ENCODE measurements around the gene SBF2. TPM values are rescaled to one million over a fixed set of nuclear protein-coding genes. Genes with fewer than 3 reads are reported as not detected.

The SBF2 gene
- total and polyA plus RNA-seq, 2 of the 13 experiments (the other 11 are each of a cell fraction or from before 2014, with no cell fraction given): 24.0 to 45.8 TPM

- TF ChIP-seq TSC22D2 (CRISPR knock-in tag; IDR thresholded peaks at IDR 0.05; ENCODE audit: borderline replicate concordance) (no peak), REPIN1 (CRISPR knock-in tag; IDR thresholded peaks at IDR 0.05; ENCODE audit: borderline replicate concordance, low read depth) (peak; percentile 84), ZNF850 (CRISPR knock-in tag; conservative IDR thresholded peaks at IDR 0.05) (peak; percentile 99), RXRB (CRISPR knock-in tag; IDR thresholded peaks at IDR 0.05; ENCODE audit: borderline replicate concordance) (peak; percentile 90), ZNF335 (CRISPR knock-in tag; IDR thresholded peaks at IDR 0.05) (peak; percentile 79), ZMAT3 (CRISPR knock-in tag; conservative IDR thresholded peaks at IDR 0.05) (peak; percentile 86), ZNF460 (CRISPR knock-in tag; IDR thresholded peaks at IDR 0.05; ENCODE audit: borderline replicate concordance) (no peak; the same call in 1 of the 2 replicates), ZNF430 (CRISPR knock-in tag; IDR thresholded peaks at IDR 0.05) (peak; percentile 86), THRA (CRISPR knock-in tag; IDR thresholded peaks at IDR 0.05; ENCODE audit: borderline replicate concordance) (peak; percentile 83; the same call in 1 of the 2 replicates), TOE1 (CRISPR knock-in tag; IDR thresholded peaks at IDR 0.05) (no peak), ZIK1 (CRISPR knock-in tag; IDR thresholded peaks at IDR 0.05; ENCODE audit: borderline replicate concordance, low read depth) (peak; percentile 35; the same call in 1 of the 2 replicates)
- TF ChIP-seq, protein P1, sequence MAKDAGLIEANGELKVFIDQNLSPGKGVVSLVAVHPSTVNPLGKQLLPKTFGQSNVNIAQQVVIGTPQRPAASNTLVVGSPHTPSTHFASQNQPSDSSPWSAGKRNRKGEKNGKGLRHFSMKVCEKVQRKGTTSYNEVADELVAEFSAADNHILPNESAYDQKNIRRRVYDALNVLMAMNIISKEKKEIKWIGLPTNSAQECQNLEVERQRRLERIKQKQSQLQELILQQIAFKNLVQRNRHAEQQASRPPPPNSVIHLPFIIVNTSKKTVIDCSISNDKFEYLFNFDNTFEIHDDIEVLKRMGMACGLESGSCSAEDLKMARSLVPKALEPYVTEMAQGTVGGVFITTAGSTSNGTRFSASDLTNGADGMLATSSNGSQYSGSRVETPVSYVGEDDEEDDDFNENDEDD (CRISPR knock-in tag; IDR thresholded peaks at IDR 0.05; ENCODE audit: borderline replicate concordance): peak; percentile 58; the same call in 1 of the 2 replicates
- TF ChIP-seq, protein P2, sequence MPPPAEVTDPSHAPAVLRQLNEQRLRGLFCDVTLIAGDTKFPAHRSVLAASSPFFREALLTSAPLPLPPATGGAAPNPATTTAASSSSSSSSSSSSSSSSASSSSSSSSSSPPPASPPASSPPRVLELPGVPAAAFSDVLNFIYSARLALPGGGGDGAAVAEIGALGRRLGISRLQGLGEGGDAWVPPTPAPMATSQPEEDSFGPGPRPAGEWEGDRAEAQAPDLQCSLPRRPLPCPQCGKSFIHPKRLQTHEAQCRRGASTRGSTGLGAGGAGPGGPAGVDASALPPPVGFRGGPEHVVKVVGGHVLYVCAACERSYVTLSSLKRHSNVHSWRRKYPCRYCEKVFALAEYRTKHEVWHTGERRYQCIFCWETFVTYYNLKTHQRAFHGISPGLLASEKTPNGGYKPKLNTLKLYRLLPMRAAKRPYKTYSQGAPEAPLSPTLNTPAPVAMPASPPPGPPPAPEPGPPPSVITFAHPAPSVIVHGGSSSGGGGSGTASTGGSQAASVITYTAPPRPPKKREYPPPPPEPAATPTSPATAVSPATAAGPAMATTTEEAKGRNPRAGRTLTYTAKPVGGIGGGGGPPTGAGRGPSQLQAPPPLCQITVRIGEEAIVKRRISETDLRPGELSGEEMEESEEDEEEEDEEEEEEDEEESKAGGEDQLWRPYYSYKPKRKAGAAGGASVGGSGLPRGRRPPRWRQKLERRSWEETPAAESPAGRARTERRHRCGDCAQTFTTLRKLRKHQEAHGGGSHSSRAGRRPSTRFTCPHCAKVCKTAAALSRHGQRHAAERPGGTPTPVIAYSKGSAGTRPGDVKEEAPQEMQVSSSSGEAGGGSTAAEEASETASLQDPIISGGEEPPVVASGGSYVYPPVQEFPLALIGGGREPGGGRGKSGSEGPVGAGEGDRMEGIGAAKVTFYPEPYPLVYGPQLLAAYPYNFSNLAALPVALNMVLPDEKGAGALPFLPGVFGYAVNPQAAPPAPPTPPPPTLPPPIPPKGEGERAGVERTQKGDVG (CRISPR knock-in tag; IDR thresholded peaks at IDR 0.05; ENCODE audit: borderline replicate concordance): peak; percentile 81; the same call in 1 of the 2 replicates
- TF ChIP-seq, protein P3, sequence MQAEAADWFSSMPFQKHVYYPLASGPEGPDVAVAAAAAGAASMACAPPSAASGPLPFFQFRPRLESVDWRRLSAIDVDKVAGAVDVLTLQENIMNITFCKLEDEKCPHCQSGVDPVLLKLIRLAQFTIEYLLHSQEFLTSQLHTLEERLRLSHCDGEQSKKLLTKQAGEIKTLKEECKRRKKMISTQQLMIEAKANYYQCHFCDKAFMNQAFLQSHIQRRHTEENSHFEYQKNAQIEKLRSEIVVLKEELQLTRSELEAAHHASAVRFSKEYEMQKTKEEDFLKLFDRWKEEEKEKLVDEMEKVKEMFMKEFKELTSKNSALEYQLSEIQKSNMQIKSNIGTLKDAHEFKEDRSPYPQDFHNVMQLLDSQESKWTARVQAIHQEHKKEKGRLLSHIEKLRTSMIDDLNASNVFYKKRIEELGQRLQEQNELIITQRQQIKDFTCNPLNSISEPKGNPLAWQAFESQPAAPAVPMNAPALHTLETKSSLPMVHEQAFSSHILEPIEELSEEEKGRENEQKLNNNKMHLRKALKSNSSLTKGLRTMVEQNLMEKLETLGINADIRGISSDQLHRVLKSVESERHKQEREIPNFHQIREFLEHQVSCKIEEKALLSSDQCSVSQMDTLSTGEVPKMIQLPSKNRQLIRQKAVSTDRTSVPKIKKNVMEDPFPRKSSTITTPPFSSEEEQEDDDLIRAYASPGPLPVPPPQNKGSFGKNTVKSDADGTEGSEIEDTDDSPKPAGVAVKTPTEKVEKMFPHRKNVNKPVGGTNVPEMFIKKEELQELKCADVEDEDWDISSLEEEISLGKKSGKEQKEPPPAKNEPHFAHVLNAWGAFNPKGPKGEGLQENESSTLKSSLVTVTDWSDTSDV (CRISPR knock-in tag; IDR thresholded peaks at IDR 0.05): peak; percentile 21; the same call in 1 of the 2 replicates
- TF ChIP-seq, protein P4, sequence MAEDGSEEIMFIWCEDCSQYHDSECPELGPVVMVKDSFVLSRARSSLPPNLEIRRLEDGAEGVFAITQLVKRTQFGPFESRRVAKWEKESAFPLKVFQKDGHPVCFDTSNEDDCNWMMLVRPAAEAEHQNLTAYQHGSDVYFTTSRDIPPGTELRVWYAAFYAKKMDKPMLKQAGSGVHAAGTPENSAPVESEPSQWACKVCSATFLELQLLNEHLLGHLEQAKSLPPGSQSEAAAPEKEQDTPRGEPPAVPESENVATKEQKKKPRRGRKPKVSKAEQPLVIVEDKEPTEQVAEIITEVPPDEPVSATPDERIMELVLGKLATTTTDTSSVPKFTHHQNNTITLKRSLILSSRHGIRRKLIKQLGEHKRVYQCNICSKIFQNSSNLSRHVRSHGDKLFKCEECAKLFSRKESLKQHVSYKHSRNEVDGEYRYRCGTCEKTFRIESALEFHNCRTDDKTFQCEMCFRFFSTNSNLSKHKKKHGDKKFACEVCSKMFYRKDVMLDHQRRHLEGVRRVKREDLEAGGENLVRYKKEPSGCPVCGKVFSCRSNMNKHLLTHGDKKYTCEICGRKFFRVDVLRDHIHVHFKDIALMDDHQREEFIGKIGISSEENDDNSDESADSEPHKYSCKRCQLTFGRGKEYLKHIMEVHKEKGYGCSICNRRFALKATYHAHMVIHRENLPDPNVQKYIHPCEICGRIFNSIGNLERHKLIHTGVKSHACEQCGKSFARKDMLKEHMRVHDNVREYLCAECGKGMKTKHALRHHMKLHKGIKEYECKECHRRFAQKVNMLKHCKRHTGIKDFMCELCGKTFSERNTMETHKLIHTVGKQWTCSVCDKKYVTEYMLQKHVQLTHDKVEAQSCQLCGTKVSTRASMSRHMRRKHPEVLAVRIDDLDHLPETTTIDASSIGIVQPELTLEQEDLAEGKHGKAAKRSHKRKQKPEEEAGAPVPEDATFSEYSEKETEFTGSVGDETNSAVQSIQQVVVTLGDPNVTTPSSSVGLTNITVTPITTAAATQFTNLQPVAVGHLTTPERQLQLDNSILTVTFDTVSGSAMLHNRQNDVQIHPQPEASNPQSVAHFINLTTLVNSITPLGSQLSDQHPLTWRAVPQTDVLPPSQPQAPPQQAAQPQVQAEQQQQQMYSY (CRISPR knock-in tag; IDR thresholded peaks at IDR 0.05): no peak
Observed at GRCh38 chr11:9765320-9766101, 528.5 kb downstream of the SBF2 start (continued).
